WTC11 (cell line): ENCODE results near the gene SDK2. TPM values are rescaled to one million over a fixed set of nuclear protein-coding genes. Genes with fewer than 3 reads are reported as not detected.

Source experiments
- ATAC-seq: fragments of 200-7000 bp; cut with Tn5 transposase; 2 replicates; pipeline ENCODE4 v1.10.0; 2021; ENCODE audit warnings: mild to moderate bottlenecking, moderate library complexity
- CTCF ChIA-PET: fragments of 300-600 bp; sonication (Branson Sonifier 250); formaldehyde crosslinking; loops from one replicate; lab custom pipeline; 2021; ENCODE audit warnings: antibody characterized with exemption; lab: Charles Lee
- POLR2A ChIA-PET: fragments of 350-600 bp; sonication (Branson Sonifier 250); formaldehyde crosslinking; loops from one replicate; lab custom pipeline; 2021; ENCODE audit warnings: antibody characterized with exemption; lab: Charles Lee
- DNase-seq: peaks from one replicate; pipeline ENCODE4 v3.0.0; 2021; ENCODE audit warnings: low spot score
- H3K27ac Mint-ChIP-seq: 2 replicates; pipeline ENCODE4 v1.8.0; 2021; ENCODE audit warnings: mixed read lengths
- H3K27me3 Mint-ChIP-seq: 2 replicates; pipeline ENCODE4 v1.8.0; 2021; ENCODE audit warnings: low read depth, mild to moderate bottlenecking, moderate library complexity, mixed read lengths
- H3K36me3 Mint-ChIP-seq: 2 replicates; pipeline ENCODE4 v1.8.0; 2021; ENCODE audit warnings: mixed read lengths
- H3K4me1 Mint-ChIP-seq: 2 replicates; pipeline ENCODE4 v1.8.0; 2022; ENCODE audit warnings: mixed read lengths
- H3K4me3 Mint-ChIP-seq: 2 replicates; pipeline ENCODE4 v1.8.0; 2021; ENCODE audit warnings: mild to moderate bottlenecking, moderate library complexity, mixed read lengths
- H3K9me3 Mint-ChIP-seq: 2 replicates; pipeline ENCODE4 v1.8.0; 2021; ENCODE audit warnings: mixed read lengths
- ATF1 ChIP-seq: sonication (generic); formaldehyde crosslinking; IDR thresholded peaks from 2 replicates; pipeline ENCODE4 v1.8.1; 2023; ENCODE audit warnings: mild to moderate bottlenecking, moderate library complexity, missing genetic modification reagents
- ATF6 ChIP-seq: sonication (generic); formaldehyde crosslinking; IDR thresholded peaks from 2 replicates; pipeline ENCODE4 v1.8.1; 2023; ENCODE audit warnings: mild to moderate bottlenecking, missing genetic modification reagents
- CDX4 ChIP-seq: fragments of 250-450 bp; sonication (Bioruptor Pico); IDR thresholded peaks from 2 replicates; pipeline ENCODE4 v1.9.0; 2021; ENCODE audit warnings: moderate library complexity, mild to moderate bottlenecking, inconsistent platforms, borderline replicate concordance
- CREB1 ChIP-seq: sonication (generic); formaldehyde crosslinking; IDR thresholded peaks from 2 replicates; pipeline ENCODE4 v1.8.0; 2023; ENCODE audit warnings: mild to moderate bottlenecking, missing genetic modification reagents
- E2F5 ChIP-seq: sonication (generic); formaldehyde crosslinking; IDR thresholded peaks from 2 replicates; pipeline ENCODE4 v1.8.1; 2022; ENCODE audit warnings: mild to moderate bottlenecking, moderate library complexity, missing genetic modification reagents
- ERG ChIP-seq: fragments of 250-450 bp; sonication (Bioruptor Pico); IDR thresholded peaks from 2 replicates; pipeline ENCODE4 v1.8.0; 2021; ENCODE audit warnings: mild to moderate bottlenecking
- ESRRA ChIP-seq: sonication (generic); formaldehyde crosslinking; IDR thresholded peaks from 2 replicates; pipeline ENCODE4 v1.8.1; 2022; ENCODE audit warnings: mild to moderate bottlenecking, missing genetic modification reagents, borderline replicate concordance
- GRHL2 ChIP-seq: fragments of 250-450 bp; sonication (Bioruptor Pico); IDR thresholded peaks from 2 replicates; pipeline ENCODE4 v1.8.0; 2022; ENCODE audit warnings: mild to moderate bottlenecking, moderate library complexity; ENCODE audit not compliant: insufficient replicate concordance, severe bottlenecking
- IRF2 ChIP-seq: sonication (generic); formaldehyde crosslinking; IDR thresholded peaks from 2 replicates; pipeline ENCODE4 v1.8.0; 2022; ENCODE audit warnings: low read depth, missing genetic modification reagents, borderline replicate concordance
- MAX ChIP-seq: sonication (generic); formaldehyde crosslinking; IDR thresholded peaks from 2 replicates; pipeline ENCODE4 v1.8.0; 2022; ENCODE audit warnings: mild to moderate bottlenecking, missing genetic modification reagents
- MLX ChIP-seq: sonication (generic); formaldehyde crosslinking; IDR thresholded peaks from 2 replicates; pipeline ENCODE4 v1.8.1; 2023; ENCODE audit warnings: mild to moderate bottlenecking, missing genetic modification reagents, moderate library complexity
- MXD4 ChIP-seq: fragments of 250-450 bp; sonication (Bioruptor Pico); IDR thresholded peaks from 2 replicates; pipeline ENCODE4 v1.8.0; 2021; ENCODE audit warnings: mild to moderate bottlenecking, moderate library complexity, borderline replicate concordance
- SMAD3 ChIP-seq: sonication (generic); formaldehyde crosslinking; IDR thresholded peaks from 2 replicates; pipeline ENCODE4 v1.8.0; 2022; ENCODE audit warnings: missing genetic modification reagents, mild to moderate bottlenecking, borderline replicate concordance
- STAT6 ChIP-seq: sonication (generic); formaldehyde crosslinking; conservative IDR thresholded peaks from 2 replicates; pipeline ENCODE4 v1.8.1; 2023; ENCODE audit warnings: mild to moderate bottlenecking, low read depth, missing genetic modification reagents, moderate library complexity
- ZMAT4 ChIP-seq: fragments of 250-450 bp; sonication (Bioruptor Pico); IDR thresholded peaks from 2 replicates; pipeline ENCODE4 v1.9.0; 2021; ENCODE audit warnings: mild to moderate bottlenecking
- ZNF138 ChIP-seq: sonication (generic); formaldehyde crosslinking; conservative IDR thresholded peaks from 2 replicates; pipeline ENCODE4 v1.8.1; 2022; ENCODE audit warnings: mild to moderate bottlenecking, moderate library complexity, missing genetic modification reagents
- ZNF281 ChIP-seq: sonication (generic); formaldehyde crosslinking; IDR thresholded peaks from 2 replicates; pipeline ENCODE4 v1.8.0; 2023; ENCODE audit warnings: mild to moderate bottlenecking, missing genetic modification reagents
- ZNF416 ChIP-seq: fragments of 250-450 bp; sonication (Bioruptor Pico); IDR thresholded peaks from 2 replicates; pipeline ENCODE4 v1.9.0; 2021; ENCODE audit warnings: mild to moderate bottlenecking, inconsistent platforms
- ZNF423 ChIP-seq: fragments of 250-450 bp; sonication (Bioruptor Pico); IDR thresholded peaks from 2 replicates; pipeline ENCODE4 v2.1.2; 2022; ENCODE audit warnings: mild to moderate bottlenecking, moderate library complexity
- ZSCAN18 ChIP-seq: fragments of 250-450 bp; sonication (Bioruptor Pico); IDR thresholded peaks from 2 replicates; pipeline ENCODE4 v2.1.2; 2022; ENCODE audit warnings: mild to moderate bottlenecking, moderate library complexity
- total RNA-seq: library from RNA; stranded (reverse); gene quantifications from 3 replicates; pipeline ENCODE4 v1.2.3, GENCODE V29; 2021

The SDK2 gene
- total RNA-seq, 1 experiment from 2014 or later = 14.8 TPM

GRCh38 chr17:73637866-73638265 lies 6.4 kb downstream of the SDK2 start:
- no peaks in the 10 kb centered on the region for H3K36me3 Mint-ChIP-seq
- DNase-seq = no peak
- peaks cover 23% of the 10 kb centered on the region for H3K27me3 Mint-ChIP-seq
- TF ChIP-seq MAX (CRISPR knock-in tag) = no peak
- TF ChIP-seq ZNF138 (CRISPR knock-in tag) = no peak
- no peak for TF ChIP-seq ZMAT4
- TF ChIP-seq CREB1 = no peak
- no peak for TF ChIP-seq E2F5 (CRISPR knock-in tag)
- TF ChIP-seq CDX4 (CRISPR knock-in tag) = no peak
- TF ChIP-seq ZSCAN18 (CRISPR knock-in tag) = no peak
- no peak for TF ChIP-seq ESRRA (CRISPR knock-in tag)
- no peak for TF ChIP-seq IRF2 (CRISPR knock-in tag)
- TF ChIP-seq SMAD3 = no peak
- no peak for TF ChIP-seq GRHL2 (CRISPR knock-in tag)
- TF ChIP-seq ATF1 (CRISPR knock-in tag) = no peak
- TF ChIP-seq ZNF423 (CRISPR knock-in tag) = no peak
- no peak for TF ChIP-seq MXD4 (CRISPR knock-in tag)
- TF ChIP-seq ZNF416 (CRISPR knock-in tag) = no peak
- TF ChIP-seq ERG (CRISPR knock-in tag) = no peak
- TF ChIP-seq, all 79 proteins: peak for 0
- POLR2A ChIA-PET = interaction anchor here (1.4 kb wide), 1 partner anchor 12 kb away, joined by 3 read pairs; no protein-coding TSS in a partner anchor
- CTCF ChIA-PET = interaction anchor here (1.4 to 2.0 kb wide), 3 partner anchors 9 to 72 kb away, joined by 3 to 11 read pairs (median 3); no protein-coding TSS in a partner anchor
- Mint-ChIP-seq H3K4me3 (no peak overlapping the region), H3K27ac (peak overlapping the region; percentile 56), H3K9me3 (peaks cover under 1% of the 10 kb centered on the region; the same call in 1 of the 2 replicates), H3K4me1 (peaks cover 25% of the 10 kb centered on the region)
- ATAC-seq = no peak

- no peaks in the 10 kb centered on the region for H3K36me3 Mint-ChIP-seq
- no peak overlapping the region for H3K4me3 Mint-ChIP-seq
- H3K27me3 Mint-ChIP-seq = no peaks in the 10 kb centered on the region
- peaks cover 3% of the 10 kb centered on the region; the same call in 1 of the 2 replicates for H3K4me1 Mint-ChIP-seq
- no peak for DNase-seq
- H3K27ac Mint-ChIP-seq = peak overlapping the region; percentile 26; the same call in 1 of the 2 replicates
- POLR2A ChIA-PET = no interaction called here
- ATAC-seq = no peak
- peaks cover 3% of the 10 kb centered on the region; the same call in 1 of the 2 replicates for H3K9me3 Mint-ChIP-seq
- CTCF ChIA-PET = interaction anchor here (1.2 kb wide), 1 partner anchor 12 kb away, joined by 3 read pairs; no protein-coding TSS in a partner anchor
- TF ChIP-seq MLX = no peak
- no peak for TF ChIP-seq STAT6 (CRISPR knock-in tag)
- no peak for TF ChIP-seq ATF6 (CRISPR knock-in tag)
- no peak for TF ChIP-seq MXD4 (CRISPR knock-in tag)
- TF ChIP-seq ZNF281 = no peak
Measured at GRCh38 chr17:73635101-73635817, 9.0 kb downstream of the SDK2 start.
